Activated gamma-delta T cell treated with anti-CD3 and anti-CD28 coated beads, Interleukin-2, amount 50 U/mL, for 16 hours (primary cell): ENCODE results near the gene CDH10.

Experiments
- DNase-seq: peaks from one replicate; pipeline ENCODE4 v3.0.0-alpha.2; 2020; ENCODE audit warnings: low read depth

Gene CDH10

GRCh38 chr5:24598956-24599355 lies 45.8 kb downstream of the CDH10 start:
- no peak for DNase-seq

- no peak for DNase-seq
Measured at GRCh38 chr5:24595329-24595728, 49.4 kb downstream of the CDH10 start.

GRCh38 chr5:24591426-24591825 lies 53.4 kb downstream of the CDH10 start:
- DNase-seq = no peak

- no peak for DNase-seq
Measured at GRCh38 chr5:24589566-24589965, 55.2 kb downstream of the CDH10 start.

GRCh38 chr5:24585751-24586150 lies 59.0 kb downstream of the CDH10 start:
- no peak for DNase-seq

GRCh38 chr5:24571302-24571701 lies 73.5 kb downstream of the CDH10 start:
- DNase-seq = no peak

GRCh38 chr5:24566933-24567332 lies 77.8 kb downstream of the CDH10 start:
- DNase-seq = no peak

- DNase-seq = no peak
Measured at GRCh38 chr5:24555229-24555628, 89.5 kb downstream of the CDH10 start.

GRCh38 chr5:24547132-24547531 lies 97.6 kb downstream of the CDH10 start:
- DNase-seq = no peak

GRCh38 chr5:24539613-24540012 lies 105.2 kb downstream of the CDH10 start:
- no peak for DNase-seq

GRCh38 chr5:24538346-24538745 lies 106.4 kb downstream of the CDH10 start:
- DNase-seq = no peak

GRCh38 chr5:24535646-24536045 lies 109.1 kb downstream of the CDH10 start:
- DNase-seq = no peak

- DNase-seq = no peak
Measured at GRCh38 chr5:24530906-24531305, 113.9 kb downstream of the CDH10 start.

GRCh38 chr5:24525414-24525813 lies 119.4 kb downstream of the CDH10 start:
- DNase-seq = no peak

- DNase-seq = no peak
Measured at GRCh38 chr5:24512423-24512822, 132.4 kb downstream of the CDH10 start.

- DNase-seq = no peak
Measured at GRCh38 chr5:24510523-24510988, 134.2 kb downstream of the CDH10 start.

GRCh38 chr5:24509943-24510342 lies 134.8 kb downstream of the CDH10 start:
- no peak for DNase-seq

GRCh38 chr5:24505258-24505657 lies 139.5 kb downstream of the CDH10 start:
- no peak for DNase-seq

- no peak for DNase-seq
Measured at GRCh38 chr5:24497591-24498157, 147.1 kb downstream of the CDH10 start.

GRCh38 chr5:24497145-24497544 lies 147.6 kb downstream of the CDH10 start:
- no peak for DNase-seq

- DNase-seq = no peak
Measured at GRCh38 chr5:24496268-24496667, 148.5 kb downstream of the CDH10 start.

- DNase-seq = no peak
Measured at GRCh38 chr5:24492229-24492628, 152.5 kb downstream of the CDH10 start.

GRCh38 chr5:24491490-24491889 lies 153.3 kb downstream of the CDH10 start:
- no peak for DNase-seq

- DNase-seq = no peak
Measured at GRCh38 chr5:24487368-24488229, 157.2 kb downstream of the CDH10 start.
